ENCODE data around the gene GPR137.

DNA sequence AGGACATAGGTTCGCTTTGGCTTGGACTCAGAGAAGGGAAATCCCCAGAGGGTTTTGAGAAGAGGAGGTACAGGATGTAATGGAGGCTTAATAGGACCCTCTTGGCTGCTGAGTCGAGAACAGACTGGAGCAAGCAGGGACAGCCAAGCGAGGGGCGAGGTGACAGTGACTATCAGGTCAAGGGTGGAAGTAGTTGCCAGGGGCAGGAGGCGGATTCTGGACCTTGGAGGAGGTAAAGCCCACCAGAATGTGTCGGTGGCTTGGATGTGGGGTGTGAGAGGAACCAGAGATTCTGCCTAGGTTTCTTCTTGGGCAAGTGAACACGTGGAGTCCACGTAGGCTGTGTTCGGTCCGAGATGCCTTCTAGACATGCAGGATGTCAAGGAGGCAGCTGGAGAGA is 27.3 kb downstream of the GPR137 start:
- TF ChIP-seq FOXK2 (IDR thresholded peaks at IDR 0.05), result no peak
- no peak for TF ChIP-seq SP1 (IDR thresholded peaks at IDR 0.05)
- TF ChIP-seq ZNF384 (IDR thresholded peaks at IDR 0.05), result no peak
- no peak for TF ChIP-seq FOXA1 (IDR thresholded peaks at IDR 0.05)
- no peak for TF ChIP-seq TARDBP (IDR thresholded peaks at IDR 0.05)

Data from HEK293T (cell line).